ENCODE data around the gene TBC1D12. TPM values are rescaled to one million over a fixed set of nuclear protein-coding genes. Genes with fewer than 3 reads are reported as not detected.

TBC1D12 gene
- polyA plus RNA-seq, 1 donor from 2014 or later: 27.9 TPM

GRCh38 chr10:94362360-94363250 lies 39.7 kb upstream of the TBC1D12 start, which contains the start of gene NOC3L:
Gene NOC3L, minus strand, starts transcription at chr10:94362939. Its CDS starts 101 bp downstream, at chr10:94362838.
- peak within 1 kb of the TSS; percentile 74 for H3K4me3 ChIP-seq (ENCODE audit: low read length)
- no peaks in the 10 kb centered on the region for H3F3A ChIP-seq (ENCODE audit: insufficient read depth, low read length, poor library complexity, severe bottlenecking)
- peak within 1 kb of the TSS; percentile 51 for H3K9ac ChIP-seq (ENCODE audit: low read length)
- no peaks in the 10 kb centered on the region for H3K36me3 ChIP-seq (ENCODE audit: insufficient read depth, low read length)
- H4K20me1 ChIP-seq (ENCODE audit: insufficient read depth): no peaks in the 10 kb centered on the region
- peak within 1 kb of the TSS; percentile 8 for H3K27ac ChIP-seq (ENCODE audit: low read length)
- no peaks in the 10 kb centered on the region for H3K27me3 ChIP-seq (ENCODE audit: insufficient read depth, low read depth, low read length)
- peak within 1 kb of the TSS; percentile 80 for H2AFZ ChIP-seq (ENCODE audit: low read depth, low read length)
- no peaks in the 10 kb centered on the region for H3K9me3 ChIP-seq (ENCODE audit: low read length)
- TF ChIP-seq EZH2 (IDR thresholded peaks at IDR 0.05; ENCODE audit: borderline replicate concordance, insufficient read depth, low read length, poor library complexity, severe bottlenecking) (no peak), TAF1 (IDR thresholded peaks at IDR 0.05; ENCODE audit: low read depth) (no peak), CTCF (IDR thresholded peaks at IDR 0.05; ENCODE audit: poor library complexity, severe bottlenecking) (peak; percentile 93), POLR2AphosphoS5 (IDR thresholded peaks at IDR 0.05) (peak; percentile 28), EP300 (conservative IDR thresholded peaks at IDR 0.05; ENCODE audit: poor library complexity, severe bottlenecking) (peak; percentile 36), MXI1 (conservative IDR thresholded peaks at IDR 0.05; ENCODE audit: poor library complexity, severe bottlenecking) (peak; percentile 99), REST (IDR thresholded peaks at IDR 0.05; ENCODE audit: borderline replicate concordance) (no peak), SMC3 (conservative IDR thresholded peaks at IDR 0.05; ENCODE audit: poor library complexity) (peak; percentile 84), RAD21 (conservative IDR thresholded peaks at IDR 0.05) (peak; percentile 68)
- H3K79me2 ChIP-seq (replicated peaks; ENCODE audit: insufficient read depth, low read length): peaks cover 6% of the 10 kb centered on the region
- H3K4me2 ChIP-seq (ENCODE audit: low read length): peak within 1 kb of the TSS; percentile 93
- H3K9me2 ChIP-seq (ENCODE audit: insufficient read depth, low read length): no peaks in the 10 kb centered on the region

DNA sequence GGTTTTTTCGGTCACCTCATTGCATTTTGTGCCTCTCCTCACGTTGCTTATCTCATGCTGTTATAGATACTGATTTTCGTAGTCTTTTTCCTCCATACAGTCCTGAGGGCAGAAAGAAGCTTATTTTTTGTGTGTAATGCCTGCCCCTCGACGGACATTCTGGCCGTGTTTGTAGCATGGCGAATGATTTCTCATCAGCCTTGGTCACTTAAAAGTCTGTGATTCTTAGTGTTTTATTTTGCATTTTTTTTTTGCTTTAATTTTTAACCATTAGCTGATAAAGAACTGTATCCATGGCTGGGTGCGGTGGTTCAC lies 39.1 kb upstream of the TBC1D12 start:
- peak overlapping the region; percentile 51 for H3K9ac ChIP-seq (ENCODE audit: low read length)

More for the DNA sequence above, 39.1 kb upstream of the TBC1D12 start:
- Histone ChIP-seq H3K27me3 (ENCODE audit: insufficient read depth, low read depth, low read length) (no peaks in the 10 kb centered on the region), H3K9me2 (ENCODE audit: insufficient read depth, low read length) (no peaks in the 10 kb centered on the region), H3K4me3 (ENCODE audit: low read length) (peak overlapping the region; percentile 74), H3F3A (ENCODE audit: insufficient read depth, low read length, poor library complexity, severe bottlenecking) (no peaks in the 10 kb centered on the region), H2AFZ (ENCODE audit: low read depth, low read length) (peak overlapping the region; percentile 80), H4K20me1 (ENCODE audit: insufficient read depth) (no peaks in the 10 kb centered on the region), H3K27ac (ENCODE audit: low read length) (no peak overlapping the region), H3K36me3 (ENCODE audit: insufficient read depth, low read length) (no peaks in the 10 kb centered on the region), H3K79me2 (replicated peaks; ENCODE audit: insufficient read depth, low read length) (peaks cover 6% of the 10 kb centered on the region), H3K4me2 (ENCODE audit: low read length) (peak overlapping the region; percentile 84), H3K9me3 (ENCODE audit: low read length) (no peaks in the 10 kb centered on the region)
- TF ChIP-seq SMC3 (conservative IDR thresholded peaks at IDR 0.05; ENCODE audit: poor library complexity): peak; percentile 5
- TF ChIP-seq MXI1 (conservative IDR thresholded peaks at IDR 0.05; ENCODE audit: poor library complexity, severe bottlenecking): no peak
